Spleen (tissue), 11 donors: ENCODE results near the gene SELENOS. TPM values are rescaled to one million over a fixed set of nuclear protein-coding genes. Genes with fewer than 3 reads are reported as not detected.
A peak's percentile ranks its signal among the peaks of the same experiment; 100 is the strongest.

Source experiments
- DNase-seq: peaks from one replicate; pipeline ENCODE4 v3.0.0-alpha.2; 2020
- H3K27ac ChIP-seq, 8 donors: fragments of 200-600 bp; sonication (generic) in 7 of 8; 1 replicate in 4 of 8; 2 replicates in 4 of 8; pipeline versions ENCODE4 v1.5.0 to v1.8.0; 2016 to 2021; ENCODE audit warnings: inconsistent platforms in 4 of 8, mild to moderate bottlenecking in 4 of 8, moderate library complexity in 1 of 8
- H3K27me3 ChIP-seq, 7 donors: fragments of 200-600 bp; sonication (generic) in 6 of 7; replicated peaks in 1 of 7; 1 replicate in 4 of 7; 2 replicates in 3 of 7; pipeline versions ENCODE4 v1.5.0 to v1.8.0; 2016 to 2021; ENCODE audit warnings: inconsistent platforms in 3 of 7, mild to moderate bottlenecking in 1 of 7
- H3K36me3 ChIP-seq, 6 donors: fragments of 200-600 bp; sonication (generic) in 5 of 6; 1 replicate in 4 of 6; 2 replicates in 2 of 6; pipeline versions ENCODE4 v1.5.0 to v1.8.0; 2016 to 2021; ENCODE audit warnings: inconsistent platforms in 2 of 6
- H3K4me1 ChIP-seq, 6 donors: fragments of 200-600 bp; sonication (generic) in 5 of 6; 1 replicate in 3 of 6; 2 replicates in 3 of 6; pipeline versions ENCODE4 v1.5.0 to v1.8.0; 2016 to 2021; ENCODE audit warnings: inconsistent platforms in 3 of 6
- H3K4me3 ChIP-seq, 8 donors: fragments of 200-600 bp; sonication (generic) in 7 of 8; 1 replicate in 4 of 8; 2 replicates in 4 of 8; pipeline versions ENCODE4 v1.5.0 to v1.8.0; 2016 to 2021; ENCODE audit warnings: inconsistent platforms in 4 of 8, mild to moderate bottlenecking in 4 of 8, moderate library complexity in 2 of 8
- H3K9me3 ChIP-seq, 8 donors: fragments of 200-600 bp; sonication (generic) in 7 of 8; 1 replicate in 4 of 8; 2 replicates in 4 of 8; pipeline versions ENCODE4 v1.5.0 to v1.8.0; 2016 to 2021; ENCODE audit warnings: inconsistent platforms in 4 of 8
- CTCF ChIP-seq, 11 experiments: fragments of 200-600 bp in 7 of 11; fragments of 450-650 bp in 4 of 11; sonication (generic) in 4 of 11; IDR thresholded peaks in 8 of 11; conservative IDR thresholded peaks in 3 of 11; 1 replicate in 7 of 11; 2 replicates in 4 of 11; pipeline versions ENCODE4 v1.4.0 to v1.8.0; 2016 to 2021; ENCODE audit warnings: antibody characterized with exemption in 11 of 11, inconsistent platforms in 4 of 11, mild to moderate bottlenecking in 1 of 11
- POLR2A ChIP-seq, 3 donors: fragments of 450-650 bp; IDR thresholded peaks; one replicate each; pipeline ENCODE4 v1.5.1; 2017; ENCODE audit warnings: antibody characterized with exemption in 3 of 3, mild to moderate bottlenecking in 1 of 3
- POLR2AphosphoS5 ChIP-seq, 3 donors: sonication (generic); formaldehyde crosslinking; IDR thresholded peaks; one replicate each; pipeline ENCODE4 v1.5.1; 2017; ENCODE audit warnings: antibody characterized with exemption in 3 of 3
- WGBS, 5 donors: extraction: QIAGEN DNeasy Blood & Tissue Kit in 3 of 5; methylation state at CpG; one replicate each; pipeline versions ENCODE4 v1.1.5 to v1.1.7; 2013 to 2018; 5-methylcytosine and 5-hydroxymethylcytosine counted together
- intact Hi-C: fragments of 100-400 bp; cut with DNase I; formaldehyde crosslinking; loops from one replicate; pipeline ENCODE4 v1.15.0; 2023; ENCODE audit warnings: low total_unique reads
- polyA plus RNA-seq, 3 donors: library from polyadenylated mRNA; stranded (reverse); fragments of 200-250 nt; gene quantifications; one replicate each; pipeline ENCODE4 v1.2.1, GENCODE V29; 2013
- total RNA-seq, 7 donors: library from RNA; depleted of rRNA in 3 of 7; stranded (reverse); fragments of >200 nt in 3 of 7; fragmentation: NEBNext Ultra II Directional in 4 of 7; extraction: Animal tissue kit (Norgen Biotek cat#: 25700) in 4 of 7; gene quantifications; one replicate each; pipeline versions ENCODE4 v1.1.0 to v1.2.1, GENCODE V29; 2016 to 2021
- donor health status: healthy with polysubstance abuse.
- donor health status: DM: no; HTN: no; CAD: no; lungs with moderate emphysema.
- donor health status: DM: no; HTN: no; CAD: no.
- donor health status: Bipolar disorder and iron deficiency.
- donor health status: healthy.
- donor health status: DM: no; HTN: no; CAD: no.
- donor health status: DM: yes; HTN: yes; CAD: no.

SELENOS gene
- total and polyA plus RNA-seq, 10 donors, result 25.7 to 109 (median 57.3) TPM

- Histone ChIP-seq H3K4me3 (no peak overlapping the region), H3K4me1 (peaks cover 12 to 31% (median 26%) of the 10 kb centered on the region in 6 donors), H3K27me3 (no peaks in the 10 kb centered on the region), H3K27ac (no peak overlapping the region), H3K36me3 (peaks cover 0 to 70% (median 60%) of the 10 kb centered on the region in 6 donors), H3K9me3 (no peaks in the 10 kb centered on the region)
- DNase-seq, result no peak
- intact Hi-C loops, result no loop called here
- 89 to 100% (median 90%) methylated on average over 2 of the region's 2 CpGs for WGBS, 5 donors
- TF ChIP-seq POLR2AphosphoS5 (IDR thresholded peaks at IDR 0.05) (no peak), POLR2A (IDR thresholded peaks at IDR 0.05) (no peak), CTCF (IDR thresholded peaks at IDR 0.05 in 8 of 11, conservative IDR thresholded peaks at IDR 0.05 in 3 of 11) (no peak)
Observed at GRCh38 chr15:101280007-101280406, 2.7 kb upstream of the SELENOS start.

DNA sequence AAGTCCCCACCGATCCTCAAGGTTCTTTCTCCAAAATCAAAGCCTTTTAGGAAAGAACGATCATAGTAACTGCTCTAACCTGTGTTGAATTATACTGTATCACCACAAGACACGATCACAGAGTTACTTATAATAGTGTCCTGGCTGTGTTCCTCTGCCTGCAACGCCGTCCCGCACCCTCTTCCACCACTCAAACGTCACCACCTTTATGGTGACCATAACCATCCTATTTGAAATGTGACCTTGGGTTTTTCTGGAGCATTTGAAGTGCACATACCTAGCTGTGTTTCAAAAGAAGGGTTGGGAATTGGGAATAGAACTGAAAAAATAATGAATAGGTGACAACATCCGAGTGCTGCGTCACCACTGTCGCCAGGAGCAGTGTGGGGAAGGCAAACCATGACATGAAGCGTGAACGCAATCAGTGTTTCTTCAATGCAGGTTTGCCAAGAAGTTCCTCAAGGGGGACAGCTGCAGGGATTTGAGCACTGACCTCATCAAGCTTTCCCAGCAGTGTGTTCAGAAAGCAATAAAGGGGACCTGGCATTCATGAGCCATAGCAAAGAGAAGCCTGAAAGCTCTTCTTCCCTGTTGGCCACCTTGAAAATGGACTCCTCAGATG, 769 bp upstream of the SELENOS start:
- peaks cover 0 to 70% (median 60%) of the 10 kb centered on the region in 6 donors for H3K36me3 ChIP-seq
- peak overlapping the region in 7 of 8 donors; percentile 84 to 99 (median 98) for H3K4me3 ChIP-seq
- peak overlapping the region in 7 of 8 donors; percentile 81 to 95 (median 92) for H3K27ac ChIP-seq
- no peaks in the 10 kb centered on the region for H3K9me3 ChIP-seq
- DNase-seq, result no peak
- intact Hi-C loops, result no loop called here
- no peak for TF ChIP-seq CTCF (IDR thresholded peaks at IDR 0.05 in 8 of 11, conservative IDR thresholded peaks at IDR 0.05 in 3 of 11)
- TF ChIP-seq POLR2AphosphoS5 (IDR thresholded peaks at IDR 0.05), result no peak
- no peak for TF ChIP-seq POLR2A (IDR thresholded peaks at IDR 0.05)
- no peaks in the 10 kb centered on the region for H3K27me3 ChIP-seq
- 81 to 88% (median 87%) methylated on average over 12 of the region's 12 CpGs for WGBS, 5 donors
- peaks cover 12 to 35% (median 27%) of the 10 kb centered on the region in 6 donors for H3K4me1 ChIP-seq

GRCh38 chr15:101276501-101277037, 716 bp downstream of the SELENOS start:
- WGBS, 5 donors, result 12 to 17% (median 15%) methylated on average over 14 of the region's 14 CpGs
- H3K4me3 ChIP-seq, result peak overlapping the region; percentile 84 to 99 (median 98)
- no peaks in the 10 kb centered on the region for H3K9me3 ChIP-seq
- H3K4me1 ChIP-seq, result peaks cover 12 to 35% (median 27%) of the 10 kb centered on the region in 6 donors
- TF ChIP-seq CTCF (IDR thresholded peaks at IDR 0.05 in 8 of 11, conservative IDR thresholded peaks at IDR 0.05 in 3 of 11), result peak in 3 of 11 experiments; percentile 43 to 48 (median 43)
- no peak for TF ChIP-seq POLR2AphosphoS5 (IDR thresholded peaks at IDR 0.05)
- H3K36me3 ChIP-seq, result peaks cover 0 to 70% (median 61%) of the 10 kb centered on the region in 6 donors
- no peaks in the 10 kb centered on the region for H3K27me3 ChIP-seq
- intact Hi-C loops, result no loop called here
- DNase-seq, result no peak
- H3K27ac ChIP-seq, result peak overlapping the region; percentile 81 to 95 (median 92)

GRCh38 chr15:101275018-101275417, 2.3 kb downstream of the SELENOS start:
- intact Hi-C loops, result no loop called here
- Histone ChIP-seq H3K27ac (peak overlapping the region in 3 of 8 donors; percentile 16 to 94 (median 91)), H3K4me3 (no peak overlapping the region), H3K36me3 (peaks cover 0 to 70% (median 62%) of the 10 kb centered on the region in 6 donors), H3K9me3 (no peaks in the 10 kb centered on the region), H3K4me1 (peaks cover 12 to 35% (median 27%) of the 10 kb centered on the region in 6 donors), H3K27me3 (no peaks in the 10 kb centered on the region)
- DNase-seq, result no peak
- 69 to 81% (median 73%) methylated on average over 5 of the region's 5 CpGs for WGBS, 5 donors
- TF ChIP-seq POLR2A (IDR thresholded peaks at IDR 0.05), result no peak
- TF ChIP-seq POLR2AphosphoS5 (IDR thresholded peaks at IDR 0.05), result no peak
- no peak for TF ChIP-seq CTCF (IDR thresholded peaks at IDR 0.05 in 8 of 11, conservative IDR thresholded peaks at IDR 0.05 in 3 of 11)
